CD4-positive, alpha-beta T cell treated with Interleukin-4 for 4 hours (primary cell): ENCODE data around the gene NEK1.
A peak's percentile ranks its signal among the peaks of the same experiment; 100 is the strongest.

Experiments used
- DNase-seq: peaks from one replicate; pipeline ENCODE4 v3.0.0-alpha.2; 2020

NEK1 gene

GRCh38 chr4:169611991-169612870 is at the start of gene NEK1:
NEK1 (minus strand) TSS chr4:169612583; CDS start chr4:169602630, 9,953 bp downstream.
- DNase-seq, result peak; percentile 88

GRCh38 chr4:169661761-169662160 is 49.4 kb upstream of the NEK1 start:
- DNase-seq, result no peak

GRCh38 chr4:169660929-169661328 is 48.5 kb upstream of the NEK1 start:
- DNase-seq, result no peak

- peak; percentile 91 for DNase-seq
Observed at GRCh38 chr4:169659716-169660670, 47.6 kb upstream of the NEK1 start.

GRCh38 chr4:169658975-169659715 is 46.8 kb upstream of the NEK1 start:
- no peak for DNase-seq

- DNase-seq, result no peak
Observed at GRCh38 chr4:169658196-169658595, 45.8 kb upstream of the NEK1 start.

- DNase-seq, result no peak
Observed at GRCh38 chr4:169657470-169658107, 45.2 kb upstream of the NEK1 start.

GRCh38 chr4:169655401-169655800 is 43.0 kb upstream of the NEK1 start:
- no peak for DNase-seq

GRCh38 chr4:169652535-169652934 is 40.2 kb upstream of the NEK1 start:
- no peak for DNase-seq

GRCh38 chr4:169650227-169650936 is 38.0 kb upstream of the NEK1 start:
- no peak for DNase-seq

- no peak for DNase-seq
Observed at GRCh38 chr4:169649545-169650226, 37.3 kb upstream of the NEK1 start.

- no peak for DNase-seq
Observed at GRCh38 chr4:169645627-169646026, 33.2 kb upstream of the NEK1 start.

GRCh38 chr4:169644802-169645201 is 32.4 kb upstream of the NEK1 start:
- DNase-seq, result no peak

- DNase-seq, result no peak
Observed at GRCh38 chr4:169640261-169640870, 28.0 kb upstream of the NEK1 start.

- no peak for DNase-seq
Observed at GRCh38 chr4:169634975-169635374, 22.6 kb upstream of the NEK1 start.

GRCh38 chr4:169632896-169633295 is 20.5 kb upstream of the NEK1 start:
- no peak for DNase-seq

GRCh38 chr4:169630069-169630468 is 17.7 kb upstream of the NEK1 start:
- no peak for DNase-seq

GRCh38 chr4:169628579-169628978 is 16.2 kb upstream of the NEK1 start:
- no peak for DNase-seq

- DNase-seq, result no peak
Observed at GRCh38 chr4:169627307-169627706, 14.9 kb upstream of the NEK1 start.
